WTC11 (cell line): ENCODE measurements around the gene BICDL1. TPM values are rescaled to one million over a fixed set of nuclear protein-coding genes. Genes with fewer than 3 reads are reported as not detected.

Experiments used
- ATAC-seq: fragments of 200-7000 bp; cut with Tn5 transposase; 2 replicates; pipeline ENCODE4 v1.10.0; 2021; ENCODE audit warnings: mild to moderate bottlenecking, moderate library complexity
- CTCF ChIA-PET: fragments of 300-600 bp; sonication (Branson Sonifier 250); formaldehyde crosslinking; loops from one replicate; lab custom pipeline; 2021; ENCODE audit warnings: antibody characterized with exemption; lab: Charles Lee
- POLR2A ChIA-PET: fragments of 350-600 bp; sonication (Branson Sonifier 250); formaldehyde crosslinking; loops from one replicate; lab custom pipeline; 2021; ENCODE audit warnings: antibody characterized with exemption; lab: Charles Lee
- DNase-seq: peaks from one replicate; pipeline ENCODE4 v3.0.0; 2021; ENCODE audit warnings: low spot score
- H3K27ac Mint-ChIP-seq: 2 replicates; pipeline ENCODE4 v1.8.0; 2021; ENCODE audit warnings: mixed read lengths
- H3K27me3 Mint-ChIP-seq: 2 replicates; pipeline ENCODE4 v1.8.0; 2021; ENCODE audit warnings: low read depth, mild to moderate bottlenecking, moderate library complexity, mixed read lengths
- H3K36me3 Mint-ChIP-seq: 2 replicates; pipeline ENCODE4 v1.8.0; 2021; ENCODE audit warnings: mixed read lengths
- H3K4me1 Mint-ChIP-seq: 2 replicates; pipeline ENCODE4 v1.8.0; 2022; ENCODE audit warnings: mixed read lengths
- H3K4me3 Mint-ChIP-seq: 2 replicates; pipeline ENCODE4 v1.8.0; 2021; ENCODE audit warnings: mild to moderate bottlenecking, moderate library complexity, mixed read lengths
- H3K9me3 Mint-ChIP-seq: 2 replicates; pipeline ENCODE4 v1.8.0; 2021; ENCODE audit warnings: mixed read lengths
- AFF4 ChIP-seq: sonication (generic); formaldehyde crosslinking; IDR thresholded peaks from 2 replicates; pipeline ENCODE4 v1.8.1; 2023; ENCODE audit warnings: mild to moderate bottlenecking, missing genetic modification reagents, borderline replicate concordance
- ATF2 ChIP-seq: sonication (generic); formaldehyde crosslinking; IDR thresholded peaks from 2 replicates; pipeline ENCODE4 v1.8.1; 2022; ENCODE audit warnings: low read depth, missing genetic modification reagents, borderline replicate concordance
- ATF6 ChIP-seq: sonication (generic); formaldehyde crosslinking; IDR thresholded peaks from 2 replicates; pipeline ENCODE4 v1.8.1; 2023; ENCODE audit warnings: mild to moderate bottlenecking, missing genetic modification reagents
- CREB1 ChIP-seq: sonication (generic); formaldehyde crosslinking; IDR thresholded peaks from 2 replicates; pipeline ENCODE4 v1.8.0; 2023; ENCODE audit warnings: mild to moderate bottlenecking, missing genetic modification reagents
- ERG ChIP-seq: fragments of 250-450 bp; sonication (Bioruptor Pico); IDR thresholded peaks from 2 replicates; pipeline ENCODE4 v1.8.0; 2021; ENCODE audit warnings: mild to moderate bottlenecking
- FOXJ3 ChIP-seq: sonication (generic); formaldehyde crosslinking; IDR thresholded peaks from 2 replicates; pipeline ENCODE4 v1.9.0; 2021; ENCODE audit warnings: missing genetic modification reagents, mild to moderate bottlenecking, borderline replicate concordance
- GTF2I ChIP-seq: fragments of 250-450 bp; sonication (Bioruptor Pico); conservative IDR thresholded peaks from 2 replicates; pipeline ENCODE4 v1.4.0; 2021; ENCODE audit warnings: mild to moderate bottlenecking
- HMGA2 ChIP-seq: fragments of 250-450 bp; sonication (Bioruptor Pico); IDR thresholded peaks from 2 replicates; pipeline ENCODE4 v1.4.0; 2021; ENCODE audit warnings: mild to moderate bottlenecking, moderate library complexity
- KAT7 ChIP-seq: sonication (generic); formaldehyde crosslinking; IDR thresholded peaks from 2 replicates; pipeline ENCODE4 v1.8.1; 2023; ENCODE audit warnings: missing genetic modification reagents, mild to moderate bottlenecking, borderline replicate concordance
- NFE2L1 ChIP-seq: sonication (generic); formaldehyde crosslinking; IDR thresholded peaks from 2 replicates; pipeline ENCODE4 v1.8.1; 2023; ENCODE audit warnings: missing genetic modification reagents
- NFYB ChIP-seq: sonication (generic); formaldehyde crosslinking; conservative IDR thresholded peaks from 2 replicates; pipeline ENCODE4 v1.8.0; 2022; ENCODE audit warnings: low read depth, missing genetic modification reagents
- PRDM15 ChIP-seq: sonication (generic); formaldehyde crosslinking; IDR thresholded peaks from 2 replicates; pipeline ENCODE4 v1.8.0; 2022; ENCODE audit warnings: missing genetic modification reagents
- PREB ChIP-seq: sonication (generic); formaldehyde crosslinking; IDR thresholded peaks from 2 replicates; pipeline ENCODE4 v1.8.1; 2022; ENCODE audit warnings: mild to moderate bottlenecking, missing genetic modification reagents, moderate library complexity, borderline replicate concordance
- TEAD1 ChIP-seq: sonication (generic); formaldehyde crosslinking; IDR thresholded peaks from 2 replicates; pipeline ENCODE4 v1.8.0; 2022; ENCODE audit warnings: mild to moderate bottlenecking, missing genetic modification reagents
- USF2 ChIP-seq: sonication (generic); formaldehyde crosslinking; IDR thresholded peaks from 2 replicates; pipeline ENCODE4 v1.8.1; 2023; ENCODE audit warnings: mild to moderate bottlenecking, missing genetic modification reagents, moderate library complexity
- ZNF232 ChIP-seq: sonication (generic); formaldehyde crosslinking; IDR thresholded peaks from 2 replicates; pipeline ENCODE4 v1.8.0; 2022; ENCODE audit warnings: mild to moderate bottlenecking, missing genetic modification reagents
- ZNF317 ChIP-seq: sonication (generic); formaldehyde crosslinking; IDR thresholded peaks from 2 replicates; pipeline ENCODE4 v1.8.1; 2023; ENCODE audit warnings: low read depth, mild to moderate bottlenecking, moderate library complexity, missing genetic modification reagents, borderline replicate concordance
- ZNF396 ChIP-seq: fragments of 250-450 bp; sonication (Bioruptor Pico); IDR thresholded peaks from 2 replicates; pipeline ENCODE4 v1.8.0; 2021; ENCODE audit warnings: mild to moderate bottlenecking, moderate library complexity, borderline replicate concordance
- ZNF416 ChIP-seq: fragments of 250-450 bp; sonication (Bioruptor Pico); IDR thresholded peaks from 2 replicates; pipeline ENCODE4 v1.9.0; 2021; ENCODE audit warnings: mild to moderate bottlenecking, inconsistent platforms
- total RNA-seq: library from RNA; stranded (reverse); gene quantifications from 3 replicates; pipeline ENCODE4 v1.2.3, GENCODE V29; 2021

Gene BICDL1
- total RNA-seq, 1 experiment from 2014 or later: 23.1 TPM

- no peak for TF ChIP-seq ATF6 (CRISPR knock-in tag)
- TF ChIP-seq FOXJ3 (CRISPR knock-in tag): no peak
Measured at GRCh38 chr12:119994892-119995658, 6.0 kb downstream of the BICDL1 start (continued).

- Mint-ChIP-seq H3K27ac (no peak overlapping the region), H3K4me1 (peaks cover 4% of the 10 kb centered on the region), H3K27me3 (no peaks in the 10 kb centered on the region), H3K36me3 (peaks cover 7% of the 10 kb centered on the region), H3K9me3 (no peaks in the 10 kb centered on the region), H3K4me3 (no peak overlapping the region)
- ChIA-PET POLR2A (no interaction called here), CTCF (interaction anchor here (1.3 kb wide), 1 partner anchor 192 kb away, joined by 3 read pairs; no protein-coding TSS in a partner anchor)
- no peak for DNase-seq
- no peak for ATAC-seq
- TF ChIP-seq PRDM15 (CRISPR knock-in tag): no peak
- TF ChIP-seq USF2 (CRISPR knock-in tag): no peak
- TF ChIP-seq HMGA2 (CRISPR knock-in tag): no peak
- TF ChIP-seq ATF2: no peak
- TF ChIP-seq ZNF416 (CRISPR knock-in tag): no peak
- TF ChIP-seq ERG (CRISPR knock-in tag): no peak
- no peak for TF ChIP-seq PREB (CRISPR knock-in tag)
- TF ChIP-seq ZNF232 (CRISPR knock-in tag): no peak
- no peak for TF ChIP-seq ZNF317 (CRISPR knock-in tag)
- TF ChIP-seq NFYB (CRISPR knock-in tag): no peak
- no peak for TF ChIP-seq GTF2I (CRISPR knock-in tag)
- TF ChIP-seq AFF4: no peak
- no peak for TF ChIP-seq CREB1 (CRISPR knock-in tag)
- TF ChIP-seq NFE2L1: no peak
- TF ChIP-seq ZNF396: no peak
- no peak for TF ChIP-seq KAT7 (CRISPR knock-in tag)
- TF ChIP-seq TEAD1: no peak
Measured at GRCh38 chr12:119996417-119996816, 7.4 kb downstream of the BICDL1 start.
